ENCODE measurements around the gene DEPDC4. TPM values are rescaled to one million over a fixed set of nuclear protein-coding genes. Genes with fewer than 3 reads are reported as not detected.

DEPDC4 gene
- total and polyA plus RNA-seq, 2 of the 13 experiments (the other 11 are each of a cell fraction or from before 2014, with no cell fraction given) = 2.2 to 5.7 TPM

DNA sequence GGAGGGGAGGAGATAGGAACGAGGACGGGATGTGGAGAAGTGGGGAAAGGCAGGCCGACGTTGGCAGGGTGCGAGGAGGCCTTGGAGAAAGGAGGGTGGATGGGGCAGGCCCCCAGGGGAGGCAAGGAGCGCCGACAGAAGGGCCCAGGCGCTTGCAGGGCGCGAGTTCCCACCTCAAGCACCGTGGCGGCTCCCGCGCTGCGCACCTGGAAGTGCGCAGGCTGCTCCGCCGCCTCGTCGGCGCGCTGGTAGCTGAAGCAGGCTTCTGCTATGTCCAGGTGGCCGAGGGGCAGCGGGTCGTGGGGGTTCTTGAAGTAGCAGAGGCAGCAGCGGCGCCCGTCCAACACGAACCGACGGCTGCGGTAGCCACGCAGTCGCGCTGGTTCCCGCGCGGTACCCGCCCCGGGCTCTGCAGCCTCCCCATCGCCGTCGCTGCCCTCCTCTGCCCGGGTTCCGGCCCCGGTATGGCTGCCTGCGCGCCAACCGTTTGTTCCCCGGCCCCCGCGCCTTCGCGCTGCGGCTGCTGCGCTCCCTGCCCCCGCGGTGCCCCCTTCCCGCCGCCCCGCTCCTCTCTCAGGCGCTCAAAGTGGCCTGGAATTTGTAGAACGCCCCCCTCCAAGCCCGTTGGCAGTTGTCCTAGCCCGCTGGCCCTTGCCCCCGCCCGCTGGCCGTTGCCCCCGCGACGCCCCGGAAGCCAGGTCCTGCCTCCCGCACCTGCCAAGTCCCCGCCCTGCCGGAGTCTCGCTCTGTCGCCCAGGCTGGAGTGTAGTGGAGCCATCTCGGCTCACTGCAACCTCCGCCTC, 67.3 kb downstream of the DEPDC4 start (continued):
- TF ChIP-seq, protein P1, sequence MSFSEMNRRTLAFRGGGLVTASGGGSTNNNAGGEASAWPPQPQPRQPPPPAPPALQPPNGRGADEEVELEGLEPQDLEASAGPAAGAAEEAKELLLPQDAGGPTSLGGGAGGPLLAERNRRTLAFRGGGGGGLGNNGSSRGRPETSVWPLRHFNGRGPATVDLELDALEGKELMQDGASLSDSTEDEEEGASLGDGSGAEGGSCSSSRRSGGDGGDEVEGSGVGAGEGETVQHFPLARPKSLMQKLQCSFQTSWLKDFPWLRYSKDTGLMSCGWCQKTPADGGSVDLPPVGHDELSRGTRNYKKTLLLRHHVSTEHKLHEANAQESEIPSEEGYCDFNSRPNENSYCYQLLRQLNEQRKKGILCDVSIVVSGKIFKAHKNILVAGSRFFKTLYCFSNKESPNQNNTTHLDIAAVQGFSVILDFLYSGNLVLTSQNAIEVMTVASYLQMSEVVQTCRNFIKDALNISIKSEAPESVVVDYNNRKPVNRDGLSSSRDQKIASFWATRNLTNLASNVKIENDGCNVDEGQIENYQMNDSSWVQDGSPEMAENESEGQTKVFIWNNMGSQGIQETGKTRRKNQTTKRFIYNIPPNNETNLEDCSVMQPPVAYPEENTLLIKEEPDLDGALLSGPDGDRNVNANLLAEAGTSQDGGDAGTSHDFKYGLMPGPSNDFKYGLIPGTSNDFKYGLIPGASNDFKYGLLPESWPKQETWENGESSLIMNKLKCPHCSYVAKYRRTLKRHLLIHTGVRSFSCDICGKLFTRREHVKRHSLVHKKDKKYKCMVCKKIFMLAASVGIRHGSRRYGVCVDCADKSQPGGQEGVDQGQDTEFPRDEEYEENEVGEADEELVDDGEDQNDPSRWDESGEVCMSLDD (CRISPR knock-in tag; IDR thresholded peaks at IDR 0.05; ENCODE audit: borderline replicate concordance) = 0 out of 2 replicates have a peak, but pooled peaks have one; percentile 31
- TF ChIP-seq, protein P2, sequence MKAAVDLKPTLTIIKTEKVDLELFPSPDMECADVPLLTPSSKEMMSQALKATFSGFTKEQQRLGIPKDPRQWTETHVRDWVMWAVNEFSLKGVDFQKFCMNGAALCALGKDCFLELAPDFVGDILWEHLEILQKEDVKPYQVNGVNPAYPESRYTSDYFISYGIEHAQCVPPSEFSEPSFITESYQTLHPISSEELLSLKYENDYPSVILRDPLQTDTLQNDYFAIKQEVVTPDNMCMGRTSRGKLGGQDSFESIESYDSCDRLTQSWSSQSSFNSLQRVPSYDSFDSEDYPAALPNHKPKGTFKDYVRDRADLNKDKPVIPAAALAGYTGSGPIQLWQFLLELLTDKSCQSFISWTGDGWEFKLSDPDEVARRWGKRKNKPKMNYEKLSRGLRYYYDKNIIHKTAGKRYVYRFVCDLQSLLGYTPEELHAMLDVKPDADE (CRISPR knock-in tag; IDR thresholded peaks at IDR 0.05) = 0 out of 2 replicates have a peak, but pooled peaks have one; percentile 62
- TF ChIP-seq ZNF749 (CRISPR knock-in tag; IDR thresholded peaks at IDR 0.05; ENCODE audit: borderline replicate concordance) (0 out of 2 replicates have a peak, but pooled peaks have one; percentile 58), TAF1 (CRISPR knock-in tag; IDR thresholded peaks at IDR 0.05) (peak; percentile 39; the same call in 1 of the 2 replicates), HOXA3 (CRISPR knock-in tag; IDR thresholded peaks at IDR 0.05) (peak; percentile 60), ZNF747 (CRISPR knock-in tag; IDR thresholded peaks at IDR 0.05; ENCODE audit: borderline replicate concordance) (0 out of 2 replicates have a peak, but pooled peaks have one; percentile 34), ZNF235 (CRISPR knock-in tag; IDR thresholded peaks at IDR 0.05; ENCODE audit: borderline replicate concordance) (peak; percentile 21; the same call in 1 of the 2 replicates), SAP130 (CRISPR knock-in tag; IDR thresholded peaks at IDR 0.05; ENCODE audit: low read depth) (peak; percentile 89; the same call in 1 of the 2 replicates), KMT2A (CRISPR knock-in tag; IDR thresholded peaks at IDR 0.05) (peak; percentile 58), ZNF788 (CRISPR knock-in tag; IDR thresholded peaks at IDR 0.05; ENCODE audit: borderline replicate concordance) (0 out of 2 replicates have a peak, but pooled peaks have one; percentile 58)
- TF ChIP-seq, protein P3, sequence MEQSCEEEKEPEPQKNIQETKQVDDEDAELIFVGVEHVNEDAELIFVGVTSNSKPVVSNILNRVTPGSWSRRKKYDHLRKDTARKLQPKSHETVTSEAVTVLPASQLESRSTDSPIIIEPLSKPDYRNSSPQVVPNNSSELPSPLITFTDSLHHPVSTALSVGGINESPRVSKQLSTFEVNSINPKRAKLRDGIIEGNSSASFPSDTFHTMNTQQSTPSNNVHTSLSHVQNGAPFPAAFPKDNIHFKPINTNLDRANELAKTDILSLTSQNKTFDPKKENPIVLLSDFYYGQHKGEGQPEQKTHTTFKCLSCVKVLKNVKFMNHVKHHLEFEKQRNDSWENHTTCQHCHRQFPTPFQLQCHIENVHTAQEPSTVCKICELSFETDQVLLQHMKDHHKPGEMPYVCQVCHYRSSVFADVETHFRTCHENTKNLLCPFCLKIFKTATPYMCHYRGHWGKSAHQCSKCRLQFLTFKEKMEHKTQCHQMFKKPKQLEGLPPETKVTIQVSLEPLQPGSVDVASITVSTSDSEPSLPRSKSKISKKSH (CRISPR knock-in tag; IDR thresholded peaks at IDR 0.05; ENCODE audit: borderline replicate concordance) = 0 out of 2 replicates have a peak, but pooled peaks have one; percentile 6
- TF ChIP-seq, protein P4, sequence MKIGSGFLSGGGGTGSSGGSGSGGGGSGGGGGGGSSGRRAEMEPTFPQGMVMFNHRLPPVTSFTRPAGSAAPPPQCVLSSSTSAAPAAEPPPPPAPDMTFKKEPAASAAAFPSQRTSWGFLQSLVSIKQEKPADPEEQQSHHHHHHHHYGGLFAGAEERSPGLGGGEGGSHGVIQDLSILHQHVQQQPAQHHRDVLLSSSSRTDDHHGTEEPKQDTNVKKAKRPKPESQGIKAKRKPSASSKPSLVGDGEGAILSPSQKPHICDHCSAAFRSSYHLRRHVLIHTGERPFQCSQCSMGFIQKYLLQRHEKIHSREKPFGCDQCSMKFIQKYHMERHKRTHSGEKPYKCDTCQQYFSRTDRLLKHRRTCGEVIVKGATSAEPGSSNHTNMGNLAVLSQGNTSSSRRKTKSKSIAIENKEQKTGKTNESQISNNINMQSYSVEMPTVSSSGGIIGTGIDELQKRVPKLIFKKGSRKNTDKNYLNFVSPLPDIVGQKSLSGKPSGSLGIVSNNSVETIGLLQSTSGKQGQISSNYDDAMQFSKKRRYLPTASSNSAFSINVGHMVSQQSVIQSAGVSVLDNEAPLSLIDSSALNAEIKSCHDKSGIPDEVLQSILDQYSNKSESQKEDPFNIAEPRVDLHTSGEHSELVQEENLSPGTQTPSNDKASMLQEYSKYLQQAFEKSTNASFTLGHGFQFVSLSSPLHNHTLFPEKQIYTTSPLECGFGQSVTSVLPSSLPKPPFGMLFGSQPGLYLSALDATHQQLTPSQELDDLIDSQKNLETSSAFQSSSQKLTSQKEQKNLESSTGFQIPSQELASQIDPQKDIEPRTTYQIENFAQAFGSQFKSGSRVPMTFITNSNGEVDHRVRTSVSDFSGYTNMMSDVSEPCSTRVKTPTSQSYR (CRISPR knock-in tag; IDR thresholded peaks at IDR 0.05; ENCODE audit: borderline replicate concordance) = peak; percentile 35; the same call in 1 of the 2 replicates
- TF ChIP-seq, protein P5, sequence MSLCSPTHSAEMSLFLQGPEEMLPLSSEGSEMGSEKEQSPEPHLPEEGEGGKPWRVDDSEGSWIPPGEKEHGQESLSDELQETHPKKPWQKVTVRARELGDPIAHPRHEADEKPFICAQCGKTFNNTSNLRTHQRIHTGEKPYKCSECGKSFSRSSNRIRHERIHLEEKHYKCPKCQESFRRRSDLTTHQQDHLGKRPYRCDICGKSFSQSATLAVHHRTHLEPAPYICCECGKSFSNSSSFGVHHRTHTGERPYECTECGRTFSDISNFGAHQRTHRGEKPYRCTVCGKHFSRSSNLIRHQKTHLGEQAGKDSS (CRISPR knock-in tag; IDR thresholded peaks at IDR 0.05; ENCODE audit: borderline replicate concordance, low read depth) = peak; percentile 23; the same call in 1 of the 2 replicates
- TF ChIP-seq, protein P6, sequence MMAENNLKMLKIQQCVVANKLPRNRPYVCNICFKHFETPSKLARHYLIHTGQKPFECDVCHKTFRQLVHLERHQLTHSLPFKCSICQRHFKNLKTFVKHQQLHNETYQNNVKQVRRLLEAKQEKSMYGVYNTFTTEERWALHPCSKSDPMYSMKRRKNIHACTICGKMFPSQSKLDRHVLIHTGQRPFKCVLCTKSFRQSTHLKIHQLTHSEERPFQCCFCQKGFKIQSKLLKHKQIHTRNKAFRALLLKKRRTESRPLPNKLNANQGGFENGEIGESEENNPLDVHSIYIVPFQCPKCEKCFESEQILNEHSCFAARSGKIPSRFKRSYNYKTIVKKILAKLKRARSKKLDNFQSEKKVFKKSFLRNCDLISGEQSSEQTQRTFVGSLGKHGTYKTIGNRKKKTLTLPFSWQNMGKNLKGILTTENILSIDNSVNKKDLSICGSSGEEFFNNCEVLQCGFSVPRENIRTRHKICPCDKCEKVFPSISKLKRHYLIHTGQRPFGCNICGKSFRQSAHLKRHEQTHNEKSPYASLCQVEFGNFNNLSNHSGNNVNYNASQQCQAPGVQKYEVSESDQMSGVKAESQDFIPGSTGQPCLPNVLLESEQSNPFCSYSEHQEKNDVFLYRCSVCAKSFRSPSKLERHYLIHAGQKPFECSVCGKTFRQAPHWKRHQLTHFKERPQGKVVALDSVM (CRISPR knock-in tag; IDR thresholded peaks at IDR 0.05) = peak; percentile 79
